Neural progenitor cell (in vitro differentiated cells): ENCODE data around the gene NOVA2. TPM values are rescaled to one million over a fixed set of nuclear protein-coding genes. Genes with fewer than 3 reads are reported as not detected.

ENCODE experiments used
- DNase-seq: peaks from one replicate; pipeline ENCODE4 v3.0.0-alpha.2; 2016; ENCODE audit warnings: low spot score
- H2AFZ ChIP-seq: fragments of 200-600 bp; sonication (generic); replicated peaks from 2 replicates; pipeline ENCODE4 v1.6.1; 2016; ENCODE audit warnings: antibody characterized with exemption
- H3F3A ChIP-seq: fragments of 200-600 bp; sonication (generic); 2 replicates; pipeline ENCODE4 v1.6.1; 2016; ENCODE audit warnings: antibody characterized with exemption, low read depth
- H3K27ac ChIP-seq: fragments of 200-600 bp; sonication (generic); 2 replicates; pipeline ENCODE4 v1.5.1; 2016; ENCODE audit warnings: mild to moderate bottlenecking
- H3K27me3 ChIP-seq: fragments of 200-600 bp; sonication (generic); 2 replicates; pipeline ENCODE4 v1.6.1; 2016; ENCODE audit warnings: mild to moderate bottlenecking, moderate library complexity
- H3K36me3 ChIP-seq: fragments of 200-600 bp; sonication (generic); 2 replicates; pipeline ENCODE4 v1.5.1; 2016
- H3K4me1 ChIP-seq: fragments of 200-600 bp; sonication (generic); 2 replicates; pipeline ENCODE4 v1.6.1; 2016; ENCODE audit warnings: mixed run types
- H3K4me2 ChIP-seq: fragments of 200-600 bp; sonication (generic); 2 replicates; pipeline ENCODE4 v1.6.1; 2016
- H3K4me3 ChIP-seq: fragments of 200-600 bp; sonication (generic); 2 replicates; pipeline ENCODE4 v1.5.1; 2016
- H3K79me2 ChIP-seq: fragments of 200-600 bp; sonication (generic); 2 replicates; pipeline ENCODE4 v1.6.1; 2016; ENCODE audit warnings: low read depth
- H3K9ac ChIP-seq: fragments of 200-600 bp; sonication (generic); 2 replicates; pipeline ENCODE4 v1.6.1; 2016
- H3K9me3 ChIP-seq: fragments of 200-600 bp; sonication (generic); 2 replicates; pipeline ENCODE4 v1.5.1; 2016; ENCODE audit warnings: low read depth
- H4K20me1 ChIP-seq: fragments of 200-600 bp; sonication (generic); 2 replicates; pipeline ENCODE4 v1.6.1; 2016; ENCODE audit warnings: low read depth
- H3K27ac Mint-ChIP-seq: 3 replicates; pipeline ENCODE4 v1.8.0; 2021; ENCODE audit warnings: mixed read lengths
- H3K27me3 Mint-ChIP-seq: 2 replicates; pipeline ENCODE4 v1.8.0; 2022; ENCODE audit warnings: low read depth, mild to moderate bottlenecking, inconsistent platforms, moderate library complexity, mixed read lengths; ENCODE audit not compliant: insufficient read depth
- H3K36me3 Mint-ChIP-seq: 3 replicates; pipeline ENCODE4 v1.8.0; 2021; ENCODE audit warnings: mixed read lengths
- H3K4me1 Mint-ChIP-seq: 3 replicates; pipeline ENCODE4 v1.8.0; 2021; ENCODE audit warnings: mixed read lengths
- H3K4me3 Mint-ChIP-seq: 3 replicates; pipeline ENCODE4 v1.8.0; 2021; ENCODE audit warnings: mild to moderate bottlenecking, moderate library complexity, mixed read lengths
- H3K9me3 Mint-ChIP-seq: 3 replicates; pipeline ENCODE4 v1.8.0; 2020; ENCODE audit warnings: mixed read lengths
- CTCF ChIP-seq: fragments of 200-600 bp; sonication (generic); IDR thresholded peaks from 2 replicates; pipeline ENCODE4 v1.5.1; 2017; ENCODE audit warnings: antibody characterized with exemption, mild to moderate bottlenecking
- EZH2 ChIP-seq: fragments of 200-600 bp; sonication (generic); IDR thresholded peaks from 2 replicates; pipeline ENCODE4 v1.6.1; 2017; ENCODE audit warnings: antibody characterized with exemption, mild to moderate bottlenecking, moderate library complexity
- EZH2phosphoT487 ChIP-seq: fragments of 200-600 bp; sonication (generic); IDR thresholded peaks from 2 replicates; pipeline ENCODE4 v1.6.1; 2017; ENCODE audit warnings: antibody characterized with exemption
- total RNA-seq: library from RNA; depleted of rRNA; stranded (reverse); fragments of >200 nt; gene quantifications from 2 replicates; pipeline ENCODE4 v1.2.3, GENCODE V29; 2015; ENCODE audit warnings: low replicate concordance

NOVA2 gene
- total RNA-seq, 1 donor from 2014 or later: 3.9 TPM

GRCh38 chr19:45920458-45920857 is 53.2 kb downstream of the NOVA2 start:
- Histone ChIP-seq H3F3A (peaks cover 12% of the 10 kb centered on the region), H3K9me3 (no peaks in the 10 kb centered on the region), H3K9ac (no peak overlapping the region), H3K79me2 (no peaks in the 10 kb centered on the region), H3K4me1 (no peaks in the 10 kb centered on the region), H3K36me3 (no peaks in the 10 kb centered on the region), H3K4me2 (no peak overlapping the region), H2AFZ (no peak overlapping the region), H4K20me1 (no peaks in the 10 kb centered on the region), H3K27me3 (no peaks in the 10 kb centered on the region), H3K4me3 (no peak overlapping the region), H3K27ac (no peak overlapping the region)
- Mint-ChIP-seq H3K4me3 (peak overlapping the region; percentile 39), H3K27ac (no peak overlapping the region), H3K4me1 (peaks cover 16% of the 10 kb centered on the region), H3K9me3 (no peaks in the 10 kb centered on the region), H3K36me3 (no peaks in the 10 kb centered on the region), H3K27me3 (peaks cover 6% of the 10 kb centered on the region)
- no peak for DNase-seq
- TF ChIP-seq CTCF (no peak), EZH2phosphoT487 (no peak), EZH2 (no peak)

GRCh38 chr19:45919678-45920077 is 54.0 kb downstream of the NOVA2 start:
- H3F3A ChIP-seq: peaks cover 12% of the 10 kb centered on the region
- no peaks in the 10 kb centered on the region for H3K79me2 ChIP-seq
- no peak overlapping the region for H3K4me2 ChIP-seq
- H3K4me3 Mint-ChIP-seq: no peak overlapping the region
- no peaks in the 10 kb centered on the region for H3K36me3 ChIP-seq
- no peak overlapping the region for H3K4me3 ChIP-seq
- H3K27ac Mint-ChIP-seq: no peak overlapping the region
- no peak overlapping the region for H3K9ac ChIP-seq
- H3K27me3 Mint-ChIP-seq: peaks cover 6% of the 10 kb centered on the region
- no peak overlapping the region for H2AFZ ChIP-seq
- H3K36me3 Mint-ChIP-seq: no peaks in the 10 kb centered on the region
- TF ChIP-seq EZH2phosphoT487 (no peak), EZH2 (no peak), CTCF (no peak)
- H3K9me3 ChIP-seq: no peaks in the 10 kb centered on the region
- no peaks in the 10 kb centered on the region for H3K27me3 ChIP-seq
- peaks cover 16% of the 10 kb centered on the region for H3K4me1 Mint-ChIP-seq
- no peaks in the 10 kb centered on the region for H4K20me1 ChIP-seq
- no peak overlapping the region for H3K27ac ChIP-seq
- no peaks in the 10 kb centered on the region for H3K4me1 ChIP-seq
- no peak for DNase-seq
- H3K9me3 Mint-ChIP-seq: no peaks in the 10 kb centered on the region

GRCh38 chr19:45918721-45919120 is 54.9 kb downstream of the NOVA2 start:
- Histone ChIP-seq H3K9ac (no peak overlapping the region), H3K9me3 (no peaks in the 10 kb centered on the region), H3K27me3 (no peaks in the 10 kb centered on the region), H4K20me1 (no peaks in the 10 kb centered on the region), H3F3A (peaks cover 12% of the 10 kb centered on the region), H3K4me3 (no peak overlapping the region), H2AFZ (no peak overlapping the region), H3K79me2 (no peaks in the 10 kb centered on the region), H3K27ac (no peak overlapping the region), H3K4me1 (no peaks in the 10 kb centered on the region), H3K4me2 (no peak overlapping the region), H3K36me3 (no peaks in the 10 kb centered on the region)
- Mint-ChIP-seq H3K27me3 (peaks cover 6% of the 10 kb centered on the region), H3K9me3 (no peaks in the 10 kb centered on the region), H3K27ac (no peak overlapping the region), H3K4me3 (no peak overlapping the region), H3K36me3 (no peaks in the 10 kb centered on the region), H3K4me1 (peaks cover 16% of the 10 kb centered on the region)
- no peak for DNase-seq
- no peak for TF ChIP-seq EZH2phosphoT487
- no peak for TF ChIP-seq EZH2
- TF ChIP-seq CTCF: no peak
